PC-3 (cell line): Measurements from ENCODE around the gene BCL7C.

Source experiments
- CTCF ChIP-seq: fragments of 300-600 bp; sonication (generic); conservative IDR thresholded peaks from 2 replicates; pipeline ENCODE4 v1.5.1; 2017; ENCODE audit warnings: antibody characterized with exemption, low read depth, mild to moderate bottlenecking, low read length
- EZH2 ChIP-seq: fragments of 300-600 bp; sonication (generic); IDR thresholded peaks from one replicate; pipeline ENCODE4 v1.6.1; 2017; ENCODE audit warnings: antibody characterized with exemption, mild to moderate bottlenecking, low read length; ENCODE audit not compliant: unreplicated experiment
- EZH2phosphoT487 ChIP-seq: fragments of 300-600 bp; sonication (generic); IDR thresholded peaks from 2 replicates; pipeline ENCODE4 v1.6.1; 2018; ENCODE audit warnings: mild to moderate bottlenecking, antibody characterized with exemption, low read length, borderline replicate concordance

- TF ChIP-seq EZH2, result no peak
- TF ChIP-seq CTCF, result no peak
- TF ChIP-seq EZH2phosphoT487, result no peak
These were observed 7.5 kb upstream of the BCL7C start for GRCh38 chr16:30901201-30902028.
